SK-N-SH (cell line): ENCODE results near the gene SLC1A2.

Experiments
- GABPA ChIP-seq: IDR thresholded peaks from 2 replicates; pipeline ENCODE4 v1.4.0; 2012; ENCODE audit warnings: low read depth, mild to moderate bottlenecking
- MXI1 ChIP-seq: IDR thresholded peaks from 2 replicates; pipeline ENCODE4 v1.6.1; 2012; ENCODE audit warnings: mild to moderate bottlenecking, low read depth, low read length, improper control_type of control experiment
- RAD21 ChIP-seq: IDR thresholded peaks from 2 replicates; pipeline ENCODE4 v1.6.1; 2012; ENCODE audit warnings: mild to moderate bottlenecking, low read length
- RFX5 ChIP-seq: IDR thresholded peaks from 2 replicates; pipeline ENCODE4 v1.6.1; 2012; ENCODE audit warnings: mild to moderate bottlenecking, improper control_type of control experiment, low read length
- SIN3A ChIP-seq: IDR thresholded peaks from 2 replicates; pipeline ENCODE4 v1.6.1; 2012; ENCODE audit warnings: low read depth, mild to moderate bottlenecking, low read length, moderate library complexity, borderline replicate concordance
- TAF1 ChIP-seq: IDR thresholded peaks from 2 replicates; pipeline ENCODE4 v1.6.1; 2012; ENCODE audit warnings: low read depth, mild to moderate bottlenecking, low read length, moderate library complexity, borderline replicate concordance
- TEAD4 ChIP-seq: IDR thresholded peaks from 2 replicates; pipeline ENCODE4 v1.4.0; 2012; ENCODE audit warnings: mild to moderate bottlenecking, borderline replicate concordance; ENCODE audit not compliant: insufficient read depth
- TF ChIP-seq, protein P1 (sequence below): fragments of 200-600 bp; sonication (generic); IDR thresholded peaks from 2 replicates; pipeline ENCODE4 v1.6.1; 2017; ENCODE audit warnings: antibody characterized with exemption, mild to moderate bottlenecking, moderate library complexity
- TF ChIP-seq, protein P2 (sequence below): IDR thresholded peaks from 2 replicates; pipeline ENCODE4 v1.4.0; 2012; ENCODE audit warnings: low read depth, borderline replicate concordance
- TF ChIP-seq, protein P3 (sequence below): fragments of 150-350 bp; IDR thresholded peaks from 2 replicates; pipeline ENCODE4 v1.6.1; 2017; ENCODE audit warnings: antibody characterized with exemption, low read length, low read depth, borderline replicate concordance

- TF ChIP-seq, protein P1, sequence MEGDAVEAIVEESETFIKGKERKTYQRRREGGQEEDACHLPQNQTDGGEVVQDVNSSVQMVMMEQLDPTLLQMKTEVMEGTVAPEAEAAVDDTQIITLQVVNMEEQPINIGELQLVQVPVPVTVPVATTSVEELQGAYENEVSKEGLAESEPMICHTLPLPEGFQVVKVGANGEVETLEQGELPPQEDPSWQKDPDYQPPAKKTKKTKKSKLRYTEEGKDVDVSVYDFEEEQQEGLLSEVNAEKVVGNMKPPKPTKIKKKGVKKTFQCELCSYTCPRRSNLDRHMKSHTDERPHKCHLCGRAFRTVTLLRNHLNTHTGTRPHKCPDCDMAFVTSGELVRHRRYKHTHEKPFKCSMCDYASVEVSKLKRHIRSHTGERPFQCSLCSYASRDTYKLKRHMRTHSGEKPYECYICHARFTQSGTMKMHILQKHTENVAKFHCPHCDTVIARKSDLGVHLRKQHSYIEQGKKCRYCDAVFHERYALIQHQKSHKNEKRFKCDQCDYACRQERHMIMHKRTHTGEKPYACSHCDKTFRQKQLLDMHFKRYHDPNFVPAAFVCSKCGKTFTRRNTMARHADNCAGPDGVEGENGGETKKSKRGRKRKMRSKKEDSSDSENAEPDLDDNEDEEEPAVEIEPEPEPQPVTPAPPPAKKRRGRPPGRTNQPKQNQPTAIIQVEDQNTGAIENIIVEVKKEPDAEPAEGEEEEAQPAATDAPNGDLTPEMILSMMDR: no peak
- TF ChIP-seq RFX5: no peak
- TF ChIP-seq TEAD4: no peak
- TF ChIP-seq, protein P2, sequence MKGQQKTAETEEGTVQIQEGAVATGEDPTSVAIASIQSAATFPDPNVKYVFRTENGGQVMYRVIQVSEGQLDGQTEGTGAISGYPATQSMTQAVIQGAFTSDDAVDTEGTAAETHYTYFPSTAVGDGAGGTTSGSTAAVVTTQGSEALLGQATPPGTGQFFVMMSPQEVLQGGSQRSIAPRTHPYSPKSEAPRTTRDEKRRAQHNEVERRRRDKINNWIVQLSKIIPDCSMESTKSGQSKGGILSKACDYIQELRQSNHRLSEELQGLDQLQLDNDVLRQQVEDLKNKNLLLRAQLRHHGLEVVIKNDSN: no peak
- no peak for TF ChIP-seq RAD21
- TF ChIP-seq SIN3A: no peak
- TF ChIP-seq GABPA: no peak
- TF ChIP-seq, protein P3, sequence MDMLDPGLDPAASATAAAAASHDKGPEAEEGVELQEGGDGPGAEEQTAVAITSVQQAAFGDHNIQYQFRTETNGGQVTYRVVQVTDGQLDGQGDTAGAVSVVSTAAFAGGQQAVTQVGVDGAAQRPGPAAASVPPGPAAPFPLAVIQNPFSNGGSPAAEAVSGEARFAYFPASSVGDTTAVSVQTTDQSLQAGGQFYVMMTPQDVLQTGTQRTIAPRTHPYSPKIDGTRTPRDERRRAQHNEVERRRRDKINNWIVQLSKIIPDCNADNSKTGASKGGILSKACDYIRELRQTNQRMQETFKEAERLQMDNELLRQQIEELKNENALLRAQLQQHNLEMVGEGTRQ: no peak
- TF ChIP-seq TAF1: no peak
- no peak for TF ChIP-seq MXI1
Observed at GRCh38 chr11:35330931-35331330, 88.4 kb downstream of the SLC1A2 start.
